ENCODE measurements around the gene NAA50. TPM values are rescaled to one million over a fixed set of nuclear protein-coding genes. Genes with fewer than 3 reads are reported as not detected.

NAA50 gene
- total and polyA plus RNA-seq, 2 of the 13 experiments (the other 11 are each of a cell fraction or from before 2014, with no cell fraction given): 30.2 to 233 TPM

DNA sequence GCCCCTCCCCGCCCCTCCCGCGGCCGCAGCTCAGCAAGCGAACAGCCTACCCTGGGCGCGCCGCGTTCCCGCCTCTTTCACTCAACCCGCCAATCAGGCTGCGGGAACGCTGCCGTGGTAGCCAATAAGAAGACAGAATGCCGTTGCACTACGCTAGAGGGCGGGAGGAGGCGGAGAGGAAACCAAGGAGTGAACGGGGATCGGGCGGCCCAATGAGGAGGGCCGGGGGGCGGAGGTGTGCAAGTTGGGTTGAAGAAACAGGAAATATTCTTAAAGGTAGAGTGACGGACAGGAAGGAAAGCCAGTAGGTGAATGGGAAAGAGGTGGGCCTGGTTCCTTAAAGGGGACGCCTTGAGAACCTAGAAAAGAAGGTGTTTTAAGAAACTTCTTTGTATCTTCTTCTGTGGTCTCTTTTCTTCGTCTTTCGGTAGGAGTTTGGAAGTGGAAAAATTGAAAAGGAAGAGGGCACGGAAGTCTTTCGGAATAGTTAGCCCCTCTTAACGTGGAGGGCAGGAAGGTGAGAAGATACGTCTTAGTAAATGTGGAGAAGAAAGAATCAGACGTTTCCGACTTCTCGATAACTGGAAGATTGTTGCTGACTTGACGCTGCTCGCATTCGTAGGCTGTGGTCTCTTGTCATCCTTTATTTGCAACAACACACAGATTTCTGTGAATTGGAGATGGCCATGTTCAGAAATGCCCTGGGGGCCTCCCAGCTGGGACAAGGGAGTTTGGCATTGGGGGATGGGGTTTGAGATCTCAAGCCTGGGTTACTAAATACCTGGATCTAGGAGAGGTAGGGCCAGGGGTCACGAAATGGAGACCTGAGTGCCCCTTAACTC, 49.2 kb downstream of the NAA50 start (continued):
- TF ChIP-seq, protein P1, sequence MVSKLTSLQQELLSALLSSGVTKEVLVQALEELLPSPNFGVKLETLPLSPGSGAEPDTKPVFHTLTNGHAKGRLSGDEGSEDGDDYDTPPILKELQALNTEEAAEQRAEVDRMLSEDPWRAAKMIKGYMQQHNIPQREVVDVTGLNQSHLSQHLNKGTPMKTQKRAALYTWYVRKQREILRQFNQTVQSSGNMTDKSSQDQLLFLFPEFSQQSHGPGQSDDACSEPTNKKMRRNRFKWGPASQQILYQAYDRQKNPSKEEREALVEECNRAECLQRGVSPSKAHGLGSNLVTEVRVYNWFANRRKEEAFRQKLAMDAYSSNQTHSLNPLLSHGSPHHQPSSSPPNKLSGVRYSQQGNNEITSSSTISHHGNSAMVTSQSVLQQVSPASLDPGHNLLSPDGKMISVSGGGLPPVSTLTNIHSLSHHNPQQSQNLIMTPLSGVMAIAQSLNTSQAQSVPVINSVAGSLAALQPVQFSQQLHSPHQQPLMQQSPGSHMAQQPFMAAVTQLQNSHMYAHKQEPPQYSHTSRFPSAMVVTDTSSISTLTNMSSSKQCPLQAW (CRISPR knock-in tag; IDR thresholded peaks at IDR 0.05): peak; percentile 39; the same call in 1 of the 2 replicates
- 0 out of 2 replicates have a peak, but pooled peaks have one; percentile 40 for TF ChIP-seq ZBTB3 (CRISPR knock-in tag; IDR thresholded peaks at IDR 0.05; ENCODE audit: borderline replicate concordance, low read depth)
- no peak for TF ChIP-seq ZNF780A (CRISPR knock-in tag; IDR thresholded peaks at IDR 0.05)
- TF ChIP-seq MTA1 (CRISPR knock-in tag; IDR thresholded peaks at IDR 0.05; ENCODE audit: borderline replicate concordance): no peak
- TF ChIP-seq, protein P2, sequence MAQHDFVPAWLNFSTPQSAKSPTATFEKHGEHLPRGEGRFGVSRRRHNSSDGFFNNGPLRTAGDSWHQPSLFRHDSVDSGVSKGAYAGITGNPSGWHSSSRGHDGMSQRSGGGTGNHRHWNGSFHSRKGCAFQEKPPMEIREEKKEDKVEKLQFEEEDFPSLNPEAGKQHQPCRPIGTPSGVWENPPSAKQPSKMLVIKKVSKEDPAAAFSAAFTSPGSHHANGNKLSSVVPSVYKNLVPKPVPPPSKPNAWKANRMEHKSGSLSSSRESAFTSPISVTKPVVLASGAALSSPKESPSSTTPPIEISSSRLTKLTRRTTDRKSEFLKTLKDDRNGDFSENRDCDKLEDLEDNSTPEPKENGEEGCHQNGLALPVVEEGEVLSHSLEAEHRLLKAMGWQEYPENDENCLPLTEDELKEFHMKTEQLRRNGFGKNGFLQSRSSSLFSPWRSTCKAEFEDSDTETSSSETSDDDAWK (CRISPR knock-in tag; IDR thresholded peaks at IDR 0.05): no peak
- no peak for TF ChIP-seq NR2F1 (CRISPR knock-in tag; IDR thresholded peaks at IDR 0.05)
- peak; percentile 38; the same call in 1 of the 2 replicates for TF ChIP-seq NR2C2 (CRISPR knock-in tag; IDR thresholded peaks at IDR 0.05; ENCODE audit: borderline replicate concordance)
- TF ChIP-seq, protein P3, sequence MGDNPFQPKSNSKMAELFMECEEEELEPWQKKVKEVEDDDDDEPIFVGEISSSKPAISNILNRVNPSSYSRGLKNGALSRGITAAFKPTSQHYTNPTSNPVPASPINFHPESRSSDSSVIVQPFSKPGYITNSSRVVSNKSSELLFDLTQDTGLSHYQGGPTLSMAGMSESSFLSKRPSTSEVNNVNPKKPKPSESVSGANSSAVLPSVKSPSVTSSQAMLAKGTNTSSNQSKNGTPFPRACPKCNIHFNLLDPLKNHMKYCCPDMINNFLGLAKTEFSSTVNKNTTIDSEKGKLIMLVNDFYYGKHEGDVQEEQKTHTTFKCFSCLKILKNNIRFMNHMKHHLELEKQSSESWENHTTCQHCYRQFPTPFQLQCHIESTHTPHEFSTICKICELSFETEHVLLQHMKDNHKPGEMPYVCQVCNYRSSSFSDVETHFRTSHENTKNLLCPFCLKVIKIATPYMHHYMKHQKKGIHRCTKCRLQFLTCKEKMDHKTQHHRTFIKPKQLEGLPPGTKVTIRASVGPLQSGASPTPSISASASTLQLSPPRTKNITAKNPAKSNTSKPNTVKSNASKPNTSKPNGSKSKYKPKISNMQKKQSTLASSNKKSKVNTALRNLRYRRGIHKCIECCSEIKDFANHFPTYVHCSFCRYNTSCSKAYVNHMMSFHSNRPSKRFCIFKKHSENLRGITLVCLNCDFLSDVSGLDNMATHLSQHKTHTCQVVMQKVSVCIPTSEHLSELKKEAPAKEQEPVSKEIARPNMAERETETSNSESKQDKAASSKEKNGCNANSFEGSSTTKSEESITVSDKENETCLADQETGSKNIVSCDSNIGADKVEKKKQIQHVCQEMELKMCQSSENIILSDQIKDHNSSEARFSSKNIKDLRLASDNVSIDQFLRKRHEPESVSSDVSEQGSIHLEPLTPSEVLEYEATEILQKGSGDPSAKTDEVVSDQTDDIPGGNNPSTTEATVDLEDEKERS (CRISPR knock-in tag; IDR thresholded peaks at IDR 0.05): no peak
- TF ChIP-seq SAP130 (CRISPR knock-in tag; IDR thresholded peaks at IDR 0.05; ENCODE audit: low read depth): peak; percentile 33; the same call in 1 of the 2 replicates
- TF ChIP-seq, protein P4, sequence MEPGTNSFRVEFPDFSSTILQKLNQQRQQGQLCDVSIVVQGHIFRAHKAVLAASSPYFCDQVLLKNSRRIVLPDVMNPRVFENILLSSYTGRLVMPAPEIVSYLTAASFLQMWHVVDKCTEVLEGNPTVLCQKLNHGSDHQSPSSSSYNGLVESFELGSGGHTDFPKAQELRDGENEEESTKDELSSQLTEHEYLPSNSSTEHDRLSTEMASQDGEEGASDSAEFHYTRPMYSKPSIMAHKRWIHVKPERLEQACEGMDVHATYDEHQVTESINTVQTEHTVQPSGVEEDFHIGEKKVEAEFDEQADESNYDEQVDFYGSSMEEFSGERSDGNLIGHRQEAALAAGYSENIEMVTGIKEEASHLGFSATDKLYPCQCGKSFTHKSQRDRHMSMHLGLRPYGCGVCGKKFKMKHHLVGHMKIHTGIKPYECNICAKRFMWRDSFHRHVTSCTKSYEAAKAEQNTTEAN (CRISPR knock-in tag; conservative IDR thresholded peaks at IDR 0.05): 0 out of 2 replicates have a peak, but pooled peaks have one; percentile 31
- TF ChIP-seq ZNF746 (CRISPR knock-in tag; IDR thresholded peaks at IDR 0.05): no peak
- peak; percentile 49 for TF ChIP-seq YY1 (IDR thresholded peaks at IDR 0.05; ENCODE audit: insufficient read depth, insufficient replicate concordance, low read depth, low read length)
- TF ChIP-seq TBL1XR1 (IDR thresholded peaks at IDR 0.05; ENCODE audit: borderline replicate concordance, low read length, partially characterized antibody): no peak

Data from HepG2 (cell line).